ENCODE data around the gene PHF5A. TPM values are rescaled to one million over a fixed set of nuclear protein-coding genes. Genes with fewer than 3 reads are reported as not detected.
"Not testable (repeated sequence)": the region's sequence is repeated elsewhere in the genome, so short reads cannot be mapped to it uniquely, and the experiment has no call there.

The PHF5A gene
- total and polyA plus RNA-seq, 4 donors: 15.8 to 31.7 (median 23.2) TPM

DNA sequence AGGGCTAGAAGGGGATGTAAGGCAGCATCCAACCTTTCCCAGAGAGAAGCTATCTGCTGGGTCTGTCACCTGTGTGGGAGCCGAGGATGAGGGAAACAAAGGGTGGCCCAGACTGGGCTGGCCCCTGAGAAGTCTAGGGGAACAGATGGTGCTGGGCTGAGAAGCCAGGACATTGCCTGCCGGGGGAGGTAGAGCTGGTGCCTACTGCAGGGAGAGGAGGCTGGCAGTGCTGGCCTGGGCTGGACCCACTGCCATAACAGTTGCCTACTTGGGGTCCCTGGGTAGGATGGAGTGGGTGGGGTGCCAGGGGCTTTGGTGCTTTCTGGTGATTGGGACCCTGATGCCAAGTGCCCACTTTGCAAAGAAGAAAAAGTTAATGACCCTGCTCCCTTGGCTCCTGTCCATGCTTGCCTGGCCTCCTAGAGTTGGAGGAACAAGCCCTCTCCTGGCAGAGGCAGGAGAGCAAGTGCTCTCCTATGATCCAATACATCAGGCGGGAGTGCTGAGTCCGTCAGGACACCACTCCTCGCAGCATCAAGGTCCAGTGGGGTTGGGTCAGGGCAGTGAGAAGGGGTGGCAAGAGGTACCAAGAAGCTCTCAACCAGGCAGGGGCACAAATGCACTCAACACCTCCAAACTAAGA, 34.0 kb downstream of the PHF5A start:
- peaks cover 17 to 31% (median 21%) of the 10 kb centered on the region in 4 donors for H3K36me3 ChIP-seq (ENCODE audit: control insufficient read depth in 4 of 4, insufficient read depth in 3 of 4, low read depth in 1 of 4, low read length in 3 of 4)
- H3K27me3 ChIP-seq (ENCODE audit: control insufficient read depth in 4 of 4, insufficient read depth in 4 of 4, low read length in 3 of 4); DNase-seq (ENCODE audit: low spot score); H3K9me3 ChIP-seq (ENCODE audit: control insufficient read depth in 4 of 4, low read length in 3 of 4); H3K9ac ChIP-seq (ENCODE audit: low read depth in 1 of 2, low read length in 2 of 2); H3K4me3 ChIP-seq (ENCODE audit: low read depth in 1 of 3, low read length in 3 of 3); H3K27ac ChIP-seq (ENCODE audit: low read depth in 1 of 2, low read length in 2 of 2): not testable (repeated sequence)
- 74% methylated on average over 5 of the region's 5 CpGs for WGBS
- peaks cover 9 to 46% (median 25%) of the 10 kb centered on the region in 4 donors for H3K4me1 ChIP-seq (ENCODE audit: control insufficient read depth in 4 of 4, insufficient read depth in 4 of 4, low read length in 3 of 4)
- TF ChIP-seq RAD21 (IDR thresholded peaks at IDR 0.05): peak in 1 of 2 donors; percentile 29
- TF ChIP-seq RXRA (IDR thresholded peaks at IDR 0.05): peak in 1 of 2 donors; percentile 16

DNA sequence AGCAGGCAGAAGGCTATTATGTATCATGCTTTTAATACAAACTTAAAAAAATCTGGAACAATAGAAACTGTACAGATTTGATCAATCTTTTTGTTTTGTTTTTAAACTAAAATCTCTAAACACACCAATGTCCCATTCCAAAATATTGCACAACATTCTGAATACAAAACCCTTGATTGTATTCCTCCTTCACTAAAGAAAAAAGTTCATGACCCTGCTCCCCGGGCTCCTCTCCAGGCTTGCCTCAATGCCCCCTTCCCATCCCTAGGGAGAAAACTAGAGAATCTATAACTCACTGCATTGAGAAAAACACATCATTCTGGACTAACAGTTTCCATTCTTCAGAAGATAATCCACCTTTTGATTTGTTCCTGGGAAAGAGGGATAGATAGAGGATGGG, 35.0 kb downstream of the PHF5A start:
- H3K9me3 ChIP-seq (ENCODE audit: control insufficient read depth in 4 of 4, low read length in 3 of 4); H3K4me3 ChIP-seq (ENCODE audit: low read depth in 1 of 3, low read length in 3 of 3); DNase-seq (ENCODE audit: low spot score); H3K9ac ChIP-seq (ENCODE audit: low read depth in 1 of 2, low read length in 2 of 2); H3K27ac ChIP-seq (ENCODE audit: low read depth in 1 of 2, low read length in 2 of 2); H3K27me3 ChIP-seq (ENCODE audit: control insufficient read depth in 4 of 4, insufficient read depth in 4 of 4, low read length in 3 of 4): not testable (repeated sequence)
- peaks cover 7 to 39% (median 21%) of the 10 kb centered on the region in 4 donors for H3K4me1 ChIP-seq (ENCODE audit: control insufficient read depth in 4 of 4, insufficient read depth in 4 of 4, low read length in 3 of 4)
- peaks cover 17 to 29% (median 21%) of the 10 kb centered on the region in 4 donors for H3K36me3 ChIP-seq (ENCODE audit: control insufficient read depth in 4 of 4, insufficient read depth in 3 of 4, low read depth in 1 of 4, low read length in 3 of 4)
- peak; percentile 10 to 22 for TF ChIP-seq RXRA (IDR thresholded peaks at IDR 0.05)
- 41% methylated on average over 1 of the region's 1 CpG for WGBS

DNA sequence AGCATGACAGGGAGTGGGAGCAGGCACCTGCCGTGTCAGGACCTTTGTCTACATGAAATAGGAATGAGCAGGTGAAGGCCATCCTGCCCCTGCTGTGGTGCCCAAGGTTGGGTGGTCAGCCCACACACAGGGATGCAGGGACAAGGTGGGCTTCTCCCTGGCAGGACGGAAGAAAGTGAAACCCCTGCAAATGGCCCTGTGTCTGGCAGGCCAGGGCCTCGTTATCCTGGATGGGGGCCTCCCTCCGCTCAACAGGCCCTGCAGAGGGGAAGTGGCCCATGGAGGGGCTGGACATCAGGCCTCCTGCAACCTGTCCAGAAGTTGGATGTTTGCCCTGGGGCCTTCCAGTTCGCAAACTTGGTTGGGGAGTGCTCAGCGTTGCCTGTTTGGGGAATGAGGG, 36.8 kb downstream of the PHF5A start:
- Histone ChIP-seq H3K4me3 (ENCODE audit: low read depth in 1 of 3, low read length in 3 of 3) (no peak overlapping the region), H3K9ac (ENCODE audit: low read depth in 1 of 2, low read length in 2 of 2) (no peak overlapping the region), H3K27me3 (ENCODE audit: control insufficient read depth in 4 of 4, insufficient read depth in 4 of 4, low read length in 3 of 4) (no peaks in the 10 kb centered on the region), H3K36me3 (ENCODE audit: control insufficient read depth in 4 of 4, insufficient read depth in 3 of 4, low read depth in 1 of 4, low read length in 3 of 4) (peaks cover 14 to 24% (median 15%) of the 10 kb centered on the region in 4 donors), H3K9me3 (ENCODE audit: control insufficient read depth in 4 of 4, low read length in 3 of 4) (no peaks in the 10 kb centered on the region), H3K27ac (ENCODE audit: low read depth in 1 of 2, low read length in 2 of 2) (no peak overlapping the region), H3K4me1 (ENCODE audit: control insufficient read depth in 4 of 4, insufficient read depth in 4 of 4, low read length in 3 of 4) (peaks cover 7 to 27% (median 19%) of the 10 kb centered on the region in 4 donors)
- WGBS: 92% methylated on average over 6 of the region's 6 CpGs
- TF ChIP-seq MAX (IDR thresholded peaks at IDR 0.05) (no peak), ZBTB33 (IDR thresholded peaks at IDR 0.05) (no peak), GABPA (IDR thresholded peaks at IDR 0.05 in 1 of 2, conservative IDR thresholded peaks at IDR 0.05 in 1 of 2) (no peak), RAD21 (IDR thresholded peaks at IDR 0.05) (no peak), FOXA1 (IDR thresholded peaks at IDR 0.05) (no peak), HNF4G (IDR thresholded peaks at IDR 0.05) (no peak)
- DNase-seq (ENCODE audit: low spot score): no peak

DNA sequence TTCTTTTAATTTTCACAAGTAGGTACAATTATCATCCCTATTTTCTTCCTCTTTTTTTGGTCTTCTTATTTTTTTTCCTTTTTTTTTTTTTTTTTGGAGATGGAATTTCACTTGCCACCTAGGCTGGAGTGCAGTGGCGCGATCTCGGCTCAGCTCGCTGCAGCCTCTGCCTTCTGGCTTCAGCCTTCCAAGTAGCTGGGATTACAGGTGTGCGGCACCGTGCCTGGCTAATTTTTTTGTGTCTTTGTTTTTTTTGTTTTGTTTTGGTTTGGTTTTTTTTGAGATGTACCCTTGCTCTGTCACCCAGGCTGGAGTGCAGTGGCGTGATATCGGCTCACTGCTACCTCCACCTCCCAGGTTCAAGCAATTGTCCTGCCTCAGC, 38.5 kb downstream of the PHF5A start:
- Histone ChIP-seq H3K27ac (ENCODE audit: low read depth in 1 of 2, low read length in 2 of 2) (no peak overlapping the region), H3K4me1 (ENCODE audit: control insufficient read depth in 4 of 4, insufficient read depth in 4 of 4, low read length in 3 of 4) (peaks cover under 1 to 10% (median 4%) of the 10 kb centered on the region in 4 donors), H3K27me3 (ENCODE audit: control insufficient read depth in 4 of 4, insufficient read depth in 4 of 4, low read length in 3 of 4) (no peaks in the 10 kb centered on the region), H3K4me3 (ENCODE audit: low read depth in 1 of 3, low read length in 3 of 3) (no peak overlapping the region), H3K36me3 (ENCODE audit: control insufficient read depth in 4 of 4, insufficient read depth in 3 of 4, low read depth in 1 of 4, low read length in 3 of 4) (peaks cover 0 to 12% (median 3%) of the 10 kb centered on the region in 4 donors), H3K9ac (ENCODE audit: low read depth in 1 of 2, low read length in 2 of 2) (no peak overlapping the region), H3K9me3 (ENCODE audit: control insufficient read depth in 4 of 4, low read length in 3 of 4) (no peaks in the 10 kb centered on the region)
- no peak for DNase-seq (ENCODE audit: low spot score)
- 97% methylated on average over 8 of the region's 8 CpGs for WGBS
- TF ChIP-seq JUND (IDR thresholded peaks at IDR 0.05) (no peak), GABPA (IDR thresholded peaks at IDR 0.05 in 1 of 2, conservative IDR thresholded peaks at IDR 0.05 in 1 of 2) (no peak), SP1 (IDR thresholded peaks at IDR 0.05) (no peak), CTCF (IDR thresholded peaks at IDR 0.05; ENCODE audit: low read depth, low read length, missing input control) (no peak), RAD21 (IDR thresholded peaks at IDR 0.05) (no peak), REST (IDR thresholded peaks at IDR 0.05) (no peak), YY1 (IDR thresholded peaks at IDR 0.05) (no peak), RXRA (IDR thresholded peaks at IDR 0.05) (no peak), ZBTB33 (IDR thresholded peaks at IDR 0.05) (no peak)

All from liver (tissue), 9 donors.